ENCODE results near the gene SIN3A.
"Not testable (repeated sequence)": the region's sequence is repeated elsewhere in the genome, so short reads cannot be mapped to it uniquely, and the experiment has no call there.

SIN3A gene

GRCh38 chr15:75449585-75450306 lies 1.7 kb downstream of the SIN3A start:
- DNase-seq, result no peak

DNA sequence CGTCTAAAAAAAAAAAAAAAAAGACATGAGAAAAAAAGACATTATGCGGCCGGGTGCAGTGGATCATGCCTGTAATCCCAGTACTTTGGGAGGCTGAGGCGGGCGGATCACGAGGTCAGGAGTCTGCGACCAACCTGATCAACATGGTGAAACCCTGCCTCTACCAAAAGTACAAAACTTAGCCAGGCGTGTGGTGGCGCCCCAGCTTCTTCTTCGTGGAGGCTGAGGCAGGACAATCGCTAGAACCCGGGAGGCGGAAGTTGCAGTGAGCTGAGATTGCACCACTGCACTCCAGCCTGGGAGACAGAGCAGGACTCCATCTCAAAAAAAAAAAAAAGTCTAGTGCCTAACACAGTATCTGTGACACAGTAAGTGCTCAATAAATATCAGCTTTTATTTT lies 3.3 kb downstream of the SIN3A start:
- DNase-seq, result not testable (repeated sequence)

GRCh38 chr15:75446151-75446550 lies 5.3 kb downstream of the SIN3A start:
- DNase-seq, result peak; percentile 14

DNA sequence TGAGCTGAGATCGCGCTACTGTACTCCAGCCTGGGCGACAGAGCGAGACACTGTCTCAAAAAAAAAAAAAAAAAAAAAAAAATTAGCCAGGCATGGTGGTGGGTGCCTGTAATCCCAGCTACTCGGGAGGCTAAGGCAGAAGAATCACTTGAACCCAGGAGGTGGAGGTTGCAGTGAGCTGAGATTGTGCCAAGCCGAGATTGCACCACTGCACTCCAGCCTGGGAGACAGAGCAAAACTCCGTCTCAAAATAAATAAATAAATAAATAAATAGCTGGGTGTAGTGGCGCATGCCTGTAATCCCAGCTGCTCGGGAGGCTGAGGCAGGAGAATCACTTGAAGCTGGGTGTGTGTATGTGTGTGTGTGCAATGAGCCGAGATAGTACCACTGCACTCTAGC lies 6.2 kb downstream of the SIN3A start:
- not testable (repeated sequence) for DNase-seq

- not testable (repeated sequence) for DNase-seq
Measured at GRCh38 chr15:75443972-75444453, 7.5 kb downstream of the SIN3A start.

DNA sequence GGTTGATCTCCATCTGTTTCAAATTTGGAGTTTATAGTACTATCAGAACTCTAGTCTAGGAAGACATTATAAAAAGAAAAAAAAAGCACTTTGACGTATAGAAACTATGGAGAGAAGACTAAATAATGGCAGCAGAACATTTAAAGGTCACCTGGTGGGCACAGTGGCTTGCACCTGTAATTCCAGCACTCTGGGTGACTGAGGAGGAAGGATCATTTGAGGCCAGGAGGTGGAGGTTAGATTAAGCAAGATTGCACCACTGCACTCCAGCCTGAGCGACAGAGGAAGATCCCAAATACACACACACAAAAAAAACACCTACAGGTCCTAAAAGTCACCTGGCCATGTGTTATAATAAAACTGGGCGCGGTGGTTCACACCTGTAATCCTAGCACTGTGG lies 13.8 kb downstream of the SIN3A start:
- DNase-seq, result no peak

- no peak for DNase-seq
Measured at GRCh38 chr15:75436881-75437280, 14.6 kb downstream of the SIN3A start.

GRCh38 chr15:75431682-75432081 lies 19.8 kb downstream of the SIN3A start:
- DNase-seq, result no peak

- DNase-seq, result no peak
Measured at GRCh38 chr15:75431270-75431669, 20.2 kb downstream of the SIN3A start.

DNA sequence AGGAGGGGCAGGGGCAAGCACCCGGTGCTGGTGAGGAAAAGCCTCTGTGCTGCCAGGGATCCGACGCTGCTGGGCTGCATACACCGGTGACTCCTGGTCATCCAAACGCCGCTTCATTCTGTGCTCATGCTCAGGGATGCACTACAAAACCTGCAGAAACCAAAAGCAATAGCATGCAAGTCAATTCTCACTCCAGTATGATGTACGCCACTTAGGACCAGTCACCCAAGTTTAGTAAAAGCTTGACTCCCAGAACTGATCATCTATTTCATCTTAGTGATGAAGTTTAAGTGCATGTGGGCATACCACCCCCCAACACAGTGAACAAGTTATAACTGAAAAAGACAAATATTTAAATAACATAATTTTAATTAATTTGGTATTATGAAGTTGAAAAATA lies 21.2 kb downstream of the SIN3A start:
- DNase-seq, result no peak

DNA sequence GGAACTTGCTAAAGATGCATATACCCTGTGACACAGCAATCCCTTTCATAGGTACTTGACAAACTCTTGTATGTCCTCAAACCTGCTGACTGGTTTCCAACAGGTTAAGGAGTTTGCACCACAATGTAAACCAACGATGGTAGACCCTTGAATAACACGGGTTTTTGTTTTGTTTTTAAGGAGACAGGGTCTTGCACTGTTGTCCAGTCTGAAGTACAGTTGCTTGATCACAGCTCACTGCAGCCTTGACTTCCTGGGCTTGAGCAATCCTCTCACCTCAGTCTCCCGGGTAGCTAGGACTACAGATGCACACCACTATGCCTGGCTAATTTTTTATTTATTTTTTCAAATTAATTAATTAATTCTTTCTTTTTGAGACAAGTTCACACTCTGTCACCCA lies 23.3 kb downstream of the SIN3A start:
- DNase-seq, result no peak

DNA sequence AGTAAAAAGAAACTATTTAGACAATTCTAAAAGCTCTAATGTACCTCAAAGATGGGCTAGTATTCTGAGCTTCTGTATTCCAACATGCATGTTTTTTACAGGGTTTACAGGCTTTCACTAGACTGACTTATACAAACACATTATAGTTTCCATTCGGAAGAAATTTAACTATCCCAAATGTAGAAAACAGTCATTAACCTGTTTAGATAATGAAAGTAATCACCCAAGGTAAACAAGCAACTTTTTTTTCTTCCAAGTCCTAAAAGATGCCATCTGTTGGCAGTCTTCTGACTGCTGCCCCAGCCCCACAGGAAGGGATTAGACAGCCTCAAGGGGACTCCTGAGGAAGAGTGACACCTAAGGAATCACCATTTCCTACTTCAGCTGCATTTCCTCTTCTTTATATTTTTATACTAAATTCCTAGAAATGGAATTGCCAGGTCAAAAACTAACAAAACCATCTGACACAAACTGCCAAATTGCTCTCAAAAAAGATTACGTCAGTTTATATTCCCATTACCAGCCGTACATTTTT lies 25.5 kb downstream of the SIN3A start:
- DNase-seq, result no peak

- no peak for DNase-seq
Measured at GRCh38 chr15:75422554-75422953, 28.9 kb downstream of the SIN3A start.

GRCh38 chr15:75420698-75421097 lies 30.8 kb downstream of the SIN3A start:
- DNase-seq, result no peak

- no peak for DNase-seq
Measured at GRCh38 chr15:75416584-75416983, 34.9 kb downstream of the SIN3A start.

DNA sequence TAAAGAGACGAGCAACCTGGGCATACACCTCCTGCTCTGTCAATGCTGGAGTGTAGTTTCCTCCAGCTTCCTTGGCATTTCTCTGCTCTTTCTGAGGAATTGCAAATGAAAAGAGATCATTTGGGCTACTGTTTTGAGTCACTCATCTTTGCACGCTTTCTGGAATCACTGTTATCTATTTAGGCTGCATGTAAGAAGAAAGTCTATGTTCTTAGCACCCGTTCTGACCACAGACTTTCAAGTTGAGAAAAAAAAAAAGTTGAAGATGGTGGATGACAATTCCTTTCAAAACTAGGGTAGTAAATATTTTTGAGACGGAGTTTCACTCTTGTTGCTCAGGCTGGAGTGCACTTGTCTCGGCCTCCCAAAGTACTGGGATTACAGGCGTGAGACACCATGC lies 41.3 kb downstream of the SIN3A start:
- DNase-seq, result no peak

- no peak for DNase-seq
Measured at GRCh38 chr15:75407083-75407482, 44.4 kb downstream of the SIN3A start.

GRCh38 chr15:75403892-75404291 lies 47.6 kb downstream of the SIN3A start:
- no peak for DNase-seq

DNA sequence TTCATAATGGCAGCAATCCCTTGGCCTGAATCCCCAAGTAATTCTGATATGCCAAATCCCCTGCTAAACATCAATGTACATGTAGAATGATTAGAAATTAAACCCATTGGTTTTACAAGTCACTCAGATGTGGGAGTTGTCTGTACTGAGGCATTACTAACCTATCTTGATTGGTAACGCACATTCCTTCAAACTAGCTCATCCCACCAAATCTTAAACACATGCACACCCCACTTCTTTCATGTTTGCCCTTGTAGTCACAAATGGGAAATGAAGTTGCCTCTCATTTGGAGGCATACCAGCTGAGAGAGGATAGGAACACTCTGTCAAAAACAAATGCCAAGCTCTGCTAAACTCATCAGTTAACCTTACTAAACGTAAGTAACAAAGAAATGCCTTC lies 54.0 kb downstream of the SIN3A start:
- no peak for DNase-seq

DNA sequence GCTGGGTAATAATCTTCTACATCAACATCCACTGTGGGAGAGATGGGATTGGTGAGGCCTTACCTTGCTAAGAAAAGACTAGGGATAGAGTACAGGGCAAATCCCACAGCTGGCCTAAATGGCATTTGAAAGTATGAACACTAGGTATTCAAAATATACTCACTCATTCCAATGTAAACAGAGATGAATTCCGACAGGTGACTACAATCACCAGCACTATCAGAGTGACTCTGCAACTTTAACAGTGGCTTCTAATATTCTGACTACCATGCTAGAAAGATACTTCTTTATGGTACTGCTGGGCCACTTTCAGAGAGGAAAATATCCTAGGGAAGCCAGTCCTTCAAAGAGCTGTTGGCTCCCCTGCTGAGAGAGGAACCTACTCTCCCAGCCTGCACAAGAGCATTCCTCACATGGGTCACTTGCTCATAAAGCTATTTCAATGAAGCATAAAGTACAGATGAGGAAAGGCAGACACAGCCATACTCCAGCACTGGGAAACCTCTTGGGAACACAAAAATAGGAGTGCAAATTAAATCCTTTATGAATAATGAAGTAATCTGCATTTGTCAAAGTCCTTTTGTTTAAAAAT lies 61.6 kb downstream of the SIN3A start:
- no peak for DNase-seq

DNA sequence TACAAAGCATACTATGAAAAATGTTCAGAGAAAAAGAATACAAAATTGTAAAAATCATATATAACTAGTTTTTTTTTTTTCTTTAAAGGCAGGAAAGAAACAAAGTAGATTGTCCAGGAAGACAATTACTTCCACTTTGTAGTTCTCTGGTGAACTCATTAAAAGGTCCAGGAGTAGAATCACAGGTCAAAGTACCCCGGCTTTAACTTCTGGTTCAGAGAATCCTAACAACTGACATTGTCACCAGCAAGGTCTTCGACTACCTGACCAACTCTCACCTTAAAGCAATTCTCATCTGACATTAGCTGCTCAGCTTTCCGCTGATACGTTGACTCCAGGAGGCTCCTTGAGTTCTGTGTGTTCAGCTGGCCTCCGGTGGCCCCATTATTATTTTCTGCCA lies 67.5 kb downstream of the SIN3A start:
- DNase-seq, result not testable (repeated sequence)

DNA sequence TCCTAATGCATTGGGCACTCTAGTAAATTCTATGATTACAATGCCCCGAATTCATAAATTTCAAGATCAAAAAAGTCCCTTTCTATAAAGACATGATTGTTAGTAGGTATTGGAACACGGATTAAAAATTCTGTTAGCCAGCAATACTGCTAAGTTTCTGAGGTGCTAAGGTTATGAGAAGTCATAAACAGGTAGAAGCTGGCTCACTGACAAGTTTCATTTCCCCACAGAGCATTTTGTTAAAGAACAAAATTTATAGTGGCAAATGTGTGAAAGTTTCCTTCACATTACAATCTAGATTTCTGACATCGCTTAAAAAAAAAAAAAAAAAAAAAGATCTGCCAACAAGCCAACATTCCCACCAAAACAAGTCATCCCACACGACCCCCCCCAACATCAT lies 70.7 kb downstream of the SIN3A start:
- DNase-seq, result no peak

- no peak for DNase-seq
Measured at GRCh38 chr15:75371901-75372688, 79.4 kb downstream of the SIN3A start.

- no peak for DNase-seq
Measured at GRCh38 chr15:75371486-75371885, 80.0 kb downstream of the SIN3A start.

All from CD4-positive, alpha-beta T cell treated with Interleukin-12 subunit alpha and Interleukin-12 subunit beta, for 1 hour (primary cell).